ENCODE data around the gene RFTN1.

RFTN1 gene

DNA sequence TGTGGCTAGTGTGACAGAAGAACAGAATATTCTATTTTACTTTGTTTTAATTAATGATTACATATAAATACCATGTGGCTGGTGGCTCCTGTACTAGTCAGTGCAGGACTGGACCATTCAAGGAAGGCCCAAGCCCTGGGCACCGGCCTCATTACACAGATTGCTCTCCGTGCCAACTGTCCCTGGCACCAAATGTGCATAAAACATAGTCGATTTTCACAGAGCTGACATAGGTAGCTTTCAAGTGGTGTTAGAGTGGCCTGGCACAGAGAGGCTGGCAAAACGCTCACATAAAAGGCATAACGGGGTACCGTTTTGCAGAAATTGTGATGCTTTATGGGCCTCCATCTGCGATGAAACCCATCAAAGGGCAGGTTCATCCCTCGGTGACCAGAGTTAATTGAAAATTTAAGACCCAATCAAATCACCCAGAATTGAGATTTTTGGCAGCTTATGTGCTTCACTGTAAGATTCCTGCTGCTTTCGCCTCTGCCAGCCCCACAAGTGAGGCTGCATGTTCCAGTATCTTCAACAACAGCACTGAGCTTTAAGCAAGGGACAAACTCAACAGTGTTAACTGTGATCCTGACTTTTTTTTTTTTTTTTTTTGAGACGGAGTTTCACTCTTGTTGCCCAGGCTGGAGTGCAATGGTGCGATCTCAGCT lies 25.9 kb downstream of the RFTN1 start:
- DNase-seq (ENCODE audit: low read depth, low spot score), result no peak

DNA sequence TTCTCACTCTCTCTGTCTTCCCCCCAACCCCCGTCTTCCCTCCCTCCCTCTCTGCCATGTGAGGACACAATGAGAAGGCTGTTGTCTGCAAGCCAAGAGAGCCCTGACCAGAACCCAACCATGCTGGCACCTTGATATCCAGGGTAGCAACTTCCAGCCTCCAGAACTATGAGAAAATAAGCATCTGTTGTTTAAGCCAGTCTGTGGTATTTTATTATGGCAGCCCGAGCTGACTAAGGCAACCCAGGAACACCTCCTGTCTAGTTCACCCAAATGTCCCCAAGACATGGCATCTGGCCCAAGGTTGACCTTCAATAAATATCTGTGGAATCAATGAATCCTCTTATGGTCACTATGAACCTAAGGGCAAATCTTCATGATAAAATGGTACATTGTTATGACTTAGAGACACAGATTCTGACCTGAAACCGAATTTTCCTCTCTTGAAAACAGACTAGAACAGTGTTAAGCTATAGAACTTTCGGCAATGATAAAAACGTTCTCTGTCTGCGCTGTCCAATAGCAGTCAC lies 26.5 kb downstream of the RFTN1 start:
- DNase-seq (ENCODE audit: low read depth, low spot score), result no peak

GRCh38 chr3:16486201-16486600 lies 27.3 kb downstream of the RFTN1 start:
- DNase-seq (ENCODE audit: low read depth, low spot score), result no peak

DNA sequence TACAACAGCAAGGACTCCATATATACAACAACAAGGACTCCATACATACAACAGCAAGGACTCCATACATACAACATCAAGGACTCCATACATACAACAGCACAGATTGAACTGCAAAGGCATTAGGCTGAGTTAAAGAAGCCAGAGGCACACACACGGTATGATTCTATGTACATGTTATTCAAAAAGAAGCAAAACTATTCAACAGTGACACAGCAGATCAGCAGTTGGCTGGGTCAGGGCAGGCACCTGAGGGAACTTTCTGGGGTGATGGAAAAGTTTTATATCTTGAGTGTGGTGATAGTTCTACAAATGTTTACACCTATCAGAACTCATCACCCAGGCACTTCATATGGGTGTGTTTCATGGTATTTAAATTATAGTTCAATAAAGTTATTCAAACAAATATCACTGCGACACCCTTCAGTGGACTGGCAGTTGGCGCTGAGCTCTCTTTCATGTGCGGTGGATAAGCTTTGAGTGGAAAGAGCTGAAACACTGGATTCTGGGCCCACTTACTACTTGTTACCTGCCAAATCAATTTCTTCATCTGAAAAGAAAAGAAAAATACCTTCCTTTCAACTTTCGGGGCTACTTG lies 28.0 kb downstream of the RFTN1 start:
- DNase-seq (ENCODE audit: low read depth, low spot score), result no peak

DNA sequence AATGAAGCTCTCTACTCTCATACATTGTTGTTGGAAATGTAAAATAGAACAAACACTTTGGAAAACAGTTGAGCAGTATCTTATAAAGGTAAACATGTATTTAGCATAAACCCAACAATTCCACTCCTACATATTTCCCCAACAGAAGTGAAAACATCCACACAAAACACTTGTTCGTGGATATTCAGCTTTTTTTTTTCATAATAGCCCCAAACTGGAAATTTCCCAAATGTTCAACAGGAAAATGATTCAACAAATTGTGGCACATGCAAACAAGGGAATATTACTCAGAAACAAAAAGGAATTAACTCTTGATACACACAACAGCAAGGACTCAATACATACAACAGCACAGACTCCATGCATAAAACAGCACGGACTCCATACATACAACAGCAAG lies 28.5 kb downstream of the RFTN1 start:
- DNase-seq (ENCODE audit: low read depth, low spot score), result no peak

- DNase-seq (ENCODE audit: low read depth, low spot score), result peak; percentile 78
Observed at GRCh38 chr3:16484216-16484615, 29.3 kb downstream of the RFTN1 start.

DNA sequence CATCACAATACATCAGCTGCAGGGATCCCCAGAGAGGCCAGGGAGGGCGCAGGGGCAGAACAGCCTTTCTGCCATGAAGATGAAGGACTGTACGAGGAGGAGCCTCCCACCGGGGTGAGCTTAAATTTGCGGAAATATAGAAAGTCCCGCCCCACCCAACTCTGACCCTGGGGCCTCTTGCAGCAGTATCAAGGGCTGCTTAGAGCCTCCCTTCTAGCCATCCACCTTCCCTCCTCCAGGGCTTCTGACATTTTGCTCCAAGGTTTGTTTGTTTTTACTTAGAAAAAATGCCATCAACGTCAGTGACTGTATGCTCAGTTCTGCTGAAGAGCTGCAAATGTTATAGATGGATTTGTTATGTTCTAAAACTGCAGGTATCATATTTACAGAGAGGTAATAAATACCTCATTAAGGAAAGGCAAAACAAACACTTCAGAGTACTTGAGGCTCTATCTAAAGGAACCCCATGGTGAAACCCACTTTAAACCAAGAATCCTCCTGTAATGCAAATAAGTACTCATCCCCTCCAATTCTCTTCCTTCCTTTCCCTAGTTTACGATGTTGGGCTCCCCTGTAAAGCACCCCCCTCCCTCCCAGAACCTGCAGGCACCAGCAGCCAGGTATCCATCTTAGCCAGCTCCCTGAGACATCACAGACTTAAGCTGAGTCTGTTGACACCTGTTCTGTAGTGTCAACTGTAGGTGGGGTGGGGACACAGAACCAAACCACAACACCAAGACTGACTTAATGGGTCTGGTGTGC lies 30.5 kb downstream of the RFTN1 start:
- no peak for DNase-seq (ENCODE audit: low read depth, low spot score)

- no peak for DNase-seq (ENCODE audit: low read depth, low spot score)
Observed at GRCh38 chr3:16482194-16482769, 31.2 kb downstream of the RFTN1 start.

- DNase-seq (ENCODE audit: low read depth, low spot score), result no peak
Observed at GRCh38 chr3:16481546-16481897, 32.0 kb downstream of the RFTN1 start.

GRCh38 chr3:16480861-16481545 lies 32.5 kb downstream of the RFTN1 start:
- DNase-seq (ENCODE audit: low read depth, low spot score), result no peak

- no peak for DNase-seq (ENCODE audit: low read depth, low spot score)
Observed at GRCh38 chr3:16478516-16478915, 35.0 kb downstream of the RFTN1 start.

DNA sequence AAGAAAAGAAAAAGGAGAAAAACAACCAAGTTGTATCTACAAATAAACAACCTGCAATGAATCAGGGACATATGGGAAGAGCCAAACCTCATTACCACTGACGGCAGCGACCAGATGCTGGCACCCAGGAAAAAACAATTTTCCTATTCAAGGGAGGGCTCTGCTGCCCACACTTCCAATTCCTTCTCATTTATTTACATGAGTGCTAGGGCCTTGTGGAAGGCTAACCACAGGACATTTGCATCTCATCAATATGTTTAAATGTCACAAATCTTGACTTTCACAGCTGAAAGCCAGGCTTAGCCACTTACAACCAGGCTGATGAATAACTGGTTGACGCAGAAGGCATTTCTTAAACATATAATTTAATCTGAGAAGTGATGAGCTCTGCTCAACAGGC lies 36.0 kb downstream of the RFTN1 start:
- DNase-seq (ENCODE audit: low read depth, low spot score), result no peak

DNA sequence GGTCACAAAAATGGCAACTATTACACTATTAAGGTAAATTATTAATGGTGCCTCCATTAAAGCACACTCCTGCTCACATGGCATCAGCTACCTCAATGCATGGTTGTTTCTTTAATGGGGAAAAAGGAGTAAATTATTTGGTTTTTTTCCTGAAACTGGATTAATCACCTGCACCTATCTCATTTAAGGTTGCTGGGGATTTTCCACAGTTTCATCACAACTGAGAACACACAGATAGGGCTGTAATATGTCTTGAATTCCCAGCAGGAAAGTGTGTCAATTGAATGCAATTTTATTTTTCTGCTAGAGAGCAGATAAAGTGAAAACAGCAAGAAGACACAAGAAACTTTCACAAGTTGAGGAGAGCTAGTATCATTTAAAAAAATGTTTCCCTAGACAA lies 36.4 kb downstream of the RFTN1 start:
- DNase-seq (ENCODE audit: low read depth, low spot score), result no peak

DNA sequence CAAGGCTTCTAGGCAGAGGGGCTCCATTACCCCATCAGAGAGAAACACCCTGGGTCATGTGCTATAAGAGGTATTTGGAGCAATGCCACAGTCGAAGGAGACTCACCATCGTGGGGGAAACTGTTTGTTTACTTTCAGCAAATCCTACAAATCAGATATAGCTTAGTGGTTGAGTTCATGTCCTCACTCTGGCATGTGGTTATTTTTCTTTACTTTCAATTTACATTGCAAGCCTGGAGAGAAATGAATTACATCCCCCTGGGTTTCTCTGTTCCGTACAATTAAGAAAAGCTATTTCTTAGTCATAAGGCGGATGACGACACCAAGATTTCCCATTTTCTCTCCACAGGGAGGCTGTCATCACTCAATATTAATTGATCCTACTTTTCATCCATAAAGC lies 36.9 kb downstream of the RFTN1 start:
- DNase-seq (ENCODE audit: low read depth, low spot score), result peak; percentile 70

GRCh38 chr3:16475766-16476165 lies 37.7 kb downstream of the RFTN1 start:
- DNase-seq (ENCODE audit: low read depth, low spot score), result no peak

GRCh38 chr3:16474920-16475319 lies 38.6 kb downstream of the RFTN1 start:
- no peak for DNase-seq (ENCODE audit: low read depth, low spot score)

DNA sequence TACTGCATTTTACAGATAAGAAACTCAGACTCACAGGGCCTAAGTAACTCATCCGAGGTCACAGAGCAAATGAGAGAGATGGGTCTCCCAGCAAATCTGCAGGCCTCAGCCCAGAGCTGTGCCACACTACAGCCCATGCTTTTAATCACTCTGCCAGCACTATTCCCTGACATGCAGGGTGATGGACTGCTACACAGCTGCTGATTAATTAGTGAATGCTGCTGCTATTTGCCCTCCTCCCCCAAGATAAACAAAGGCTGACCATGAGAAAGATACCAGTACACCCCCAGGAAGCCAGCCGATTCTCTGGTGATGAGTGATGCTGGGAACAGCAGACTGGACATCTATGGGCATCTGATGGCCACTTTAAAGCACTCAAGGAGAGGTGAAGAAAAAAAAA lies 39.3 kb downstream of the RFTN1 start:
- DNase-seq (ENCODE audit: low read depth, low spot score), result no peak

DNA sequence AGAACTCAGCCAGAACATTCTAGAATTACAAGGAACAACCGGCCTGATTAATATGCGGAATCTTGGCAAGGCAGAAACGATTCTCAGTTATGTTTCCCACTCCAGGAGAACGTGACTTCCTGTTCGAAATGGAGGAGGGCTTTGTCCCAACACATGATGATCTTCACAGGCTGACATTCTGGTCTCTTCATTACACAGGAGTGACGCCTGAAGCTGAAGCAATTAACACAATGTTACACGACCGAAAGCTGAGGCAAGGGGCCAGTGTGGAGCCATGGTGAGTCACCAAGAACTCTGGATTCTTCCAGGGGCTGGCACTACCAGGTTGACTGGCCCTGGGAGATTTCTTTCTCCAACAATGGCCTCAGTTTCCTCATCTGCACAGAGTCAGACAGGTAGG lies 40.9 kb downstream of the RFTN1 start:
- no peak for DNase-seq (ENCODE audit: low read depth, low spot score)

GRCh38 chr3:16471897-16472296 lies 41.6 kb downstream of the RFTN1 start:
- no peak for DNase-seq (ENCODE audit: low read depth, low spot score)

- DNase-seq (ENCODE audit: low read depth, low spot score), result no peak
Observed at GRCh38 chr3:16470590-16470989, 42.9 kb downstream of the RFTN1 start.

GRCh38 chr3:16468336-16469098 lies 45.0 kb downstream of the RFTN1 start:
- DNase-seq (ENCODE audit: low read depth, low spot score), result no peak

Data from smooth muscle cell of the brain vasculature (primary cell).